ENCODE results near the gene FAM200A. TPM values are rescaled to one million over a fixed set of nuclear protein-coding genes. Genes with fewer than 3 reads are reported as not detected.

The FAM200A gene
- total RNA-seq, 1 donor from 2014 or later, result 4.5 TPM

- no peak for DNase-seq (ENCODE audit: low read depth)
- no peak for FAIRE-seq
- no peak for TF ChIP-seq CTCF (IDR thresholded peaks at IDR 0.05; ENCODE audit: insufficient read depth, low read length, severe bottlenecking)
- H3K36me3 ChIP-seq (ENCODE audit: control insufficient read depth, insufficient read depth, low read length), result no peaks in the 10 kb centered on the region
- no peak overlapping the region for H3K4me3 ChIP-seq (ENCODE audit: low read depth, low read length)
- no peaks in the 10 kb centered on the region for H3K27me3 ChIP-seq (ENCODE audit: control insufficient read depth, insufficient read depth, low read length)
Measured at GRCh38 chr7:99541212-99541611, 10.7 kb downstream of the FAM200A start.

- H3K4me3 ChIP-seq (ENCODE audit: low read depth, low read length), result no peak overlapping the region
- no peaks in the 10 kb centered on the region for H3K36me3 ChIP-seq (ENCODE audit: control insufficient read depth, insufficient read depth, low read length)
- FAIRE-seq (peak; percentile 70), DNase-seq (ENCODE audit: low read depth) (no peak)
- TF ChIP-seq CTCF (IDR thresholded peaks at IDR 0.05; ENCODE audit: insufficient read depth, low read length, severe bottlenecking), result no peak
- no peaks in the 10 kb centered on the region for H3K27me3 ChIP-seq (ENCODE audit: control insufficient read depth, insufficient read depth, low read length)
Measured at GRCh38 chr7:99540542-99540941, 11.4 kb downstream of the FAM200A start.

- no peak for DNase-seq (ENCODE audit: low read depth)
- no peak for TF ChIP-seq CTCF (IDR thresholded peaks at IDR 0.05; ENCODE audit: insufficient read depth, low read length, severe bottlenecking)
- Histone ChIP-seq H3K27me3 (ENCODE audit: control insufficient read depth, insufficient read depth, low read length) (no peaks in the 10 kb centered on the region), H3K4me3 (ENCODE audit: low read depth, low read length) (no peak overlapping the region), H3K36me3 (ENCODE audit: control insufficient read depth, insufficient read depth, low read length) (no peaks in the 10 kb centered on the region)
- no peak for FAIRE-seq
Measured at GRCh38 chr7:99539213-99539811, 12.6 kb downstream of the FAM200A start.

- no peak for TF ChIP-seq CTCF (IDR thresholded peaks at IDR 0.05; ENCODE audit: insufficient read depth, low read length, severe bottlenecking)
- H3K27me3 ChIP-seq (ENCODE audit: control insufficient read depth, insufficient read depth, low read length), result no peaks in the 10 kb centered on the region
- H3K36me3 ChIP-seq (ENCODE audit: control insufficient read depth, insufficient read depth, low read length), result peaks cover 8% of the 10 kb centered on the region
- H3K4me3 ChIP-seq (ENCODE audit: low read depth, low read length), result no peak overlapping the region
- FAIRE-seq, result no peak
- no peak for DNase-seq (ENCODE audit: low read depth)
Measured at GRCh38 chr7:99535667-99536066, 16.2 kb downstream of the FAM200A start.

- DNase-seq (ENCODE audit: low read depth) (no peak), FAIRE-seq (no peak)
- Histone ChIP-seq H3K4me3 (ENCODE audit: low read depth, low read length) (no peak overlapping the region), H3K27me3 (ENCODE audit: control insufficient read depth, insufficient read depth, low read length) (no peaks in the 10 kb centered on the region), H3K36me3 (ENCODE audit: control insufficient read depth, insufficient read depth, low read length) (peaks cover 10% of the 10 kb centered on the region)
- no peak for TF ChIP-seq CTCF (IDR thresholded peaks at IDR 0.05; ENCODE audit: insufficient read depth, low read length, severe bottlenecking)
Measured at GRCh38 chr7:99531354-99531765, 20.6 kb downstream of the FAM200A start.

Data from bronchial epithelial cell (primary cell).